Forelimb muscle (tissue), 1 donor: ENCODE data around the gene SLC32A1. TPM values are rescaled to one million over a fixed set of nuclear protein-coding genes. Genes with fewer than 3 reads are reported as not detected.

Source experiments
- DNase-seq: peaks from one replicate; pipeline ENCODE4 v3.0.0-alpha.2; 2013; ENCODE audit warnings: low read depth
- polyA plus RNA-seq: library from polyadenylated mRNA; unstranded; fragments of 120-200 nt; gene quantifications from one replicate; pipeline ENCODE4 v1.2.1, GENCODE V29; 2013; ENCODE audit not compliant: insufficient read length

The SLC32A1 gene
- polyA plus RNA-seq, 1 donor = not detected

DNA sequence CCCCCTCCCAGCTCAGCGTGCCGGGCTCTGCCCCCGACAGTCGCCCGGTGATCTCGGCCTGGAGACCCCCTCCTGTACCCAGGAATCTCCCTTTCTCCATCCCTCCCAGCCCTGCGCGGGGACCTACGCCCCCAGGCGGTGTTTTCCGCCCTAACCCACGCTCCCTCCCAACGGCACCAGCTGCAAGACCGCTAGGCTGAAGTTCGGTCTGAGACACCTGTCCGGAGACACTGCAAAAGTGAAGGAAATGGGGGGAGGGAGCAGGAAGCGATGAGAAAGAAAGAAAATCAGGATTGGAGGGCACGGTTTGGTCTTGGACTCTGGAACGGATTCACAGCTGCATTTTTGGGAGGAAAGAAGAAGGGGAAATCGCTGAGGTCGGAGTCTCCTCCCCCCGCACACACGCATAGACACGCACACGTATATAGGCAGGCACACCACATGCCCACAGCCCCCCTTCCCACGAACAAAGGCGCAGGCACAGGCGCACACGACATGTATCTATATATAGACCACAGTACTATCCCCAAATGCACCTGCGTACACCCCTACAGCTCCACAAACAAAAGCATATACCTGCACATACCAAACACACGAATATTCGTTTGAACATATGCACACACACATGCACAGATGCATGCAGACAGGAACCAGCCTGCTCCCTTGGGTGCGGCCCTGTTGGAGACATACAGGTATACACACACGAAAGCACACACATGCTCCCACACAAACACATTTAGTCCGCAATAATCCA, 1.0 kb downstream of the SLC32A1 start:
- DNase-seq = no peak

DNA sequence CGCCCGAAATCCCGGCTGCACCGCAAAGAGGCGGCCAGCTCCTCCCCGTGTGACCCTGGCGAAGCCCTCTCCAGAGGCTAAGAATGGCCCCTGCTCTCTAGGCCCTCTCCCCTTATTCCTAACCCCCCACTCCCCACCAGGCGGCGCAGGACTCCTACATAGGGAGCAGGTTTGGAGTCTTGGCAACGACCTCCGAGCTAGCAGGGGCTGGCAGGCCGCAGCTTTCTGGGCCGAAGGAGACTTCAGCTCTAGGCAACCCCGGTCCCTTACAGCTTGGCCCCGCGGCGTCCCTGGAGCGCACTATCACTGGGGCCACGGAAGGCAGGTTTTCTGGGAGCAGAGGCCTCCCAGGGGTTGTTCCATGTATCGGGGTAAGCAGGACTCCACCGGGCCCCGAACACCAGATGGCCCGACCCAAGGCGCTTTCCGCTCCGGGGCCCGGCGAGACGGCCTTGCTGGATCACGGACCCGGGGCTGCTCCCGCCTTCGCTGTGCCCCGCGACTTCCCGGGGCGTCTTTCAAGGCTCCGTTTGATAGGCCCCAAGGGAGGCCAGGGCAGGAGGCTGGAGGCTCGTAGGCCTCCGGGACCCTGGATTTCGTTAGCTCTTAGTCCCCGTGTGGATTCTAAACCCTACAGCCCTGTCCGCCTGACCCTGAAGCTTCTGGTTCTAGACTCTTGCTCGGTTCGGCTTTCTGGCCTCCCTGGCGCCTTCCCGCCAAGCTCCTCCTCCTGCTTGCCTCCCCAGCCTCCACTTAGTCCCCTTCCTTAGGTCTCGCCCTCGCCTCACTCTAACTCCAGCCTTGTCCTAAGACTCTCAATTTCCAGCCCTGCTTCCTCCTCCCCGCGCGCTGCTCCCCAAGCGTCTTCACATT, 1.9 kb downstream of the SLC32A1 start:
- no peak for DNase-seq

DNA sequence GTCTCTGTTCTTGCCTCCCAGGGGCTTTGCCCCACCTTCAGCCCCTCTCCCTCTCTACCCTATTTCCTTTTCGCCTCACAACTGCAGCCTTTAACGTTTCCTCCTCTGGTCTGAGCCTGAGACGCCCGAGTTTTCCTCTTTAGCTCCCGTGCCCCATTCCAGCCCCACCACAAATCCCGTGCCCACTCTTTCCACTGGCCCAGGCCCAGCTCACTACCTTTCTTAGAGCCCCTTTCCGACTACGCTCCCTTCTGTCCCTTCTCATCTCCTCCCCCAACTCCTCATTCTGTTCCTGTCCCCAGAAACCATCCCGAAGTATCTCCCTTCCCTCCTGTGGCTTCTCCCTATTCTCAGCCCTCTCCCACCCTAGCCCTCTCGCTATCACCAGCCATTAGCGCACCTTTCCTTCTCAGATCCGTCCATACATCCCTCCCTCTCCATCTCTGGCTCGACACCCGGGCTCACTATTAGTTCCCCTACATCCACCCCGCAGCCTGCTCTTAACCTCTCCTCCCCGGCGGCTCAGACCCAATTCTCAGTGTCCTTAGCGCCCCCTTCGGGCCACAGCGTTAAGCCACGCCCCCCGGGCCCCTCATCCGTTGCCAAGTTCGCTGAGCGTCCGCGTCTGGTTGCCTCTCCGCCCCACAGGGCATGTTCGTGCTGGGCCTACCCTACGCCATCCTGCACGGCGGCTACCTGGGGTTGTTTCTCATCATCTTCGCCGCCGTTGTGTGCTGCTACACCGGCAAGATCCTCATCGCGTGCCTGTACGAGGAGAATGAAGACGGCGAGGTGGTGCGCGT, 2.7 kb downstream of the SLC32A1 start:
- DNase-seq = no peak

DNA sequence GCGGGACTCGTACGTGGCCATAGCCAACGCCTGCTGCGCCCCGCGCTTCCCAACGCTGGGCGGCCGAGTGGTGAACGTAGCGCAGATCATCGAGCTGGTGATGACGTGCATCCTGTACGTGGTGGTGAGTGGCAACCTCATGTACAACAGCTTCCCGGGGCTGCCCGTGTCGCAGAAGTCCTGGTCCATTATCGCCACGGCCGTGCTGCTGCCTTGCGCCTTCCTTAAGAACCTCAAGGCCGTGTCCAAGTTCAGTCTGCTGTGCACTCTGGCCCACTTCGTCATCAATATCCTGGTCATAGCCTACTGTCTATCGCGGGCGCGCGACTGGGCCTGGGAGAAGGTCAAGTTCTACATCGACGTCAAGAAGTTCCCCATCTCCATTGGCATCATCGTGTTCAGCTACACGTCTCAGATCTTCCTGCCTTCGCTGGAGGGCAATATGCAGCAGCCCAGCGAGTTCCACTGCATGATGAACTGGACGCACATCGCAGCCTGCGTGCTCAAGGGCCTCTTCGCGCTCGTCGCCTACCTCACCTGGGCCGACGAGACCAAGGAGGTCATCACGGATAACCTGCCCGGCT, 3.4 kb downstream of the SLC32A1 start:
- DNase-seq = no peak

DNA sequence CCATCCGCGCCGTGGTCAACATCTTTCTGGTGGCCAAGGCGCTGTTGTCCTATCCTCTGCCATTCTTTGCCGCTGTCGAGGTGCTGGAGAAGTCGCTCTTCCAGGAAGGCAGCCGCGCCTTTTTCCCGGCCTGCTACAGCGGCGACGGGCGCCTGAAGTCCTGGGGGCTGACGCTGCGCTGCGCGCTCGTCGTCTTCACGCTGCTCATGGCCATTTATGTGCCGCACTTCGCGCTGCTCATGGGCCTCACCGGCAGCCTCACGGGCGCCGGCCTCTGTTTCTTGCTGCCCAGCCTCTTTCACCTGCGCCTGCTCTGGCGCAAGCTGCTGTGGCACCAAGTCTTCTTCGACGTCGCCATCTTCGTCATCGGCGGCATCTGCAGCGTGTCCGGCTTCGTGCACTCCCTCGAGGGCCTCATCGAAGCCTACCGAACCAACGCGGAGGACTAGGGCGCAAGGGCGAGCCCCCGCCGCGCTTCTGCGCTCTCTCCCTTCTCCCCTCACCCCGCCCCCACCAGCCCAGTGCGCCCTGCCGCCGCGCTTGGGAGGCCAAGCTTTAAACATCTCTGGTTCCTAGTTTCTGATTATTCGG, 4.0 kb downstream of the SLC32A1 start:
- no peak for DNase-seq

DNA sequence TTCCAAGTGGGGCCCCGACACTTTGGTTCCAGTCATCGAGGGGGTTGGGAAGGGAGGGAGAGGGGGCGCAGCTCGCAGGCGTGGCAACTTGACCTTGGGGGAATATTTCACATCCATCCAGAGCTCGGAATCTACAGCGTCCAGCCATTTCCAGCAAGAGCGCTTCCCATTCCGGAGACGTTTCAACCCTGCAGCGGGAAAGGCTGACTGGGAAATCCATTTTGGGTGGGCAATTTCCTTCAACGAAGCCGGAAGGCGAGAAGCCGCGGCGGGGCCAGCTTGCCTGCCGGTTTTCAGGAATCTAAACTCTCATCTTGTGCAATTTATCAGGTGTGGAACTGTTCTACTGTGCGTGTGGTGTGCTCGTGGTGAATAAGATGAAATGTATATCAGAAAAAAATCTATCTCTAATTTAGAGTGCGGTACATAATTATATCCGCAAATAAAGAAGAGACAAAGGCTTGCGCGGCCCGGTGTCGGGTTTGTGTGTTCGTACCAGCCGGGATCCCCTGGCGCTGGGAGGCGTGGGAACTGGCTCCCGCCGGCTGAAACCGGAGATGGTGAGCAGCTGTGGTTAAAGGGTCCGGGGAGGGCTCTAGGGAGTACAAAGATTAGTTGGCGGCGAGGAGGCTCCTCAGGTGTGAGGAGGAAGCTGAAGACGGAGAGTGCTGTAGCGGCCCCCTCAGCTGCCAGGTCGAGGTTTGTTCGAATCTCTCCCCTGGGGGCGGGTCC, 4.8 kb downstream of the SLC32A1 start:
- no peak for DNase-seq

DNA sequence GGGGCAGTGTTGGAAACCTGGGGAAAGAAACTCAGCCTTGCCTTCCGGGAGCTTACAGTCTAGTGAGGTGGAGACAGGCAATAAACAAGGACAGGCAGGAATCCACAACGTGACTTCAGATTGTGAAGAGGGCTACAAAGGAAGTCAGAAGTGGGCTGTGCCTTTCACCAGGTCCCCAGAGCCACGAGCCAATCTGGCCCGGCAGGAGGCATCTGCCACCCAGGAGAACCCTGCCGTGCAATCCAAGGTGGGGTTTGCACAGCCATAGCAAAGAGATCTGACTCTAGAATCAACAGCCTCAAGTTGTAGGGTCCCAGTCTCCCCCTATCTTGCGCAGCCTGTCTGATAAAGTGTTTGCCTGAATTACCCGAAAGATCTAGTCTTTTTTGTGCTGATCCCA, 5.5 kb downstream of the SLC32A1 start:
- DNase-seq = no peak

DNA sequence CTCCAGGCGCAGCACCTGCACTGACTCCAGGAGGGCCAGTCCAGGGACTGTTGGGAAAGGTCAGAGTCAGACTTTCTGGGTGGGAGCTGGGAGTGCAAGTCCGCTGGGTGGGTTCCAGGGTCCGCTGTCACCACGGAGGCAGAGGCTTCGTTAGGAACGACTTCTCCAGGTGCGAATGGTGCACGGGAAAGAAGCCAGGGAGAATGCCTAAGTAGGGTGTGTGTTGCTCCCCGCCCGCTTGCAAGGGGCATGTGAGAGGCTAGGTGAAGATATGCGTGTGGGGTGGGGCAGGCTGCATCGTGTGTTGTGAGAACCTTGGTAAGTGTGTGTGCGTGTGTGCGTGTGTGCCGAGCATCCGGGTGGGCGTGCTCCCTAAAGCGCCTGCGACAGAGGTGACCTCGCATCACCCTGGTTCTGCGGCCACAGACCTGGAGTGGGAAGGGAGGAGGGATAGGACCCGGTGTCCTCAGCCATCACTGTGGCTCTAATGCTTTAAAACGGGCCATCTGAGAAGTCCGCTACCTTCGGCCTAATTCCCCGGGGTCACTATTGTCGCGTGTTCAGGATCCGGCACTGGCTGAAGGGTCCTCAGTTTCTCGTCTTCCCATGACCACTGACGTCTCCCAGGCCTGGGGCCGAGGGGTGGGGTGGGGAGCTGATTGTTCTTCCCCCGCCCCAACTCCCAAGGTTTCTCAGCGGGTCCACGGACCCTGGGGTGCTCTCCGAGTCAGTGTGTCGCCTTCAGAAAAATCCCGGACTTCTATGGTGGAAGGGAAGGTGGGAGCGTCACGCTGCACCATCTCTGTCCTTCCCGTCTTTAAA, 6.1 kb downstream of the SLC32A1 start:
- DNase-seq = no peak

DNA sequence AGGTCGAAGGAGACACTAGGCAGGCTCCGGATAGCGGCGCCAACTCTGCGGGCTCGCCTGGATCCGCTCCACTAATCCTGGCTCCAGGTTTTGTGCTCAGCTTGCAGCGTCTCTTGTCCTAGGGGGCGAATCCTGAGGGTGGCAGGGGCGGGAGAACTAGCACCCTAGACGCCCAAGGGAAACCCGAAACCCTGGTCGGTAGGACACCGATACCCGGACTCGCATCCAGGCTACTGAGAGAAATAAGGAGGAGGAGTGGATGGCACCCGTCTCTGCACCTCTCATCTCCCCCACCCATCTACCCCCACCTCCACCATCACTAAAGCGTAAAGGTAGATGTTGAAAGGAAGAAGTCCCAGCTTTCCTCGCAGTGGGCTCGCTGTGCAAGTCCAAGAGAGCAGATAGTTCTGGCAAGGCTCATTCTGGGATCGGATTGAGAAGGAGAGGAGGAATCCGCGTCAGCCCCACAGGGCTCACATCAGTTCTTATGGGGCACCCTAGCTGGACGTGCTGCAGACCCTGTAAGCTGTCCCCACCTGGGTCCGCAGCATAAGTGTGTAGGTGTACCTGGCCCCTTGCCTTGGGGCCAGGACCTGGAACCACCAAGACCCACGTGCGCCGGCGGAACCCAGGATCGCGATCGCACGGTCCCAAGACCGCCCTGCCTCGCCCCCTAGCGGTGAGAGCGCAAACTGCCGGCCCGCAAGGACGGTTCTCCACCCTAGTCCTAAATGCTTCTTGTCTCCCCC, 6.9 kb downstream of the SLC32A1 start:
- no peak for DNase-seq

DNA sequence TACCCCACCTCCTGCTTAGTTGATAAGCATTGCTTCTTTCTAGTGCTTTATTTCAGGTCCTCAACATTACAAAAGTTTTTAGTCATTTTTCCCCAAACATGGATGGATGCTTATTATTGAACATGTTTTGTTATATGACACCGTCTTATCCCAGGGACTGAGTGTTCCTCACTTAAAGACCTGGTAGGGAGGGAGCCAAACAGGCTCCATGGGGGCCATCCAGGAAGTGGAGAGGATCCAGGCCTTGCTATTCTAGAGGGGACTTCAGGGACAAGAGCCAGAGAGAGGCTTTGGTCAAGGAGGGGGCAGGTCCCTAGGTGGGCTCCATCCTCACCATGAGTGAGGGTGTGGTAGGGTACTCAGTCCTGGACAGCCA, 7.4 kb downstream of the SLC32A1 start:
- DNase-seq = no peak

DNA sequence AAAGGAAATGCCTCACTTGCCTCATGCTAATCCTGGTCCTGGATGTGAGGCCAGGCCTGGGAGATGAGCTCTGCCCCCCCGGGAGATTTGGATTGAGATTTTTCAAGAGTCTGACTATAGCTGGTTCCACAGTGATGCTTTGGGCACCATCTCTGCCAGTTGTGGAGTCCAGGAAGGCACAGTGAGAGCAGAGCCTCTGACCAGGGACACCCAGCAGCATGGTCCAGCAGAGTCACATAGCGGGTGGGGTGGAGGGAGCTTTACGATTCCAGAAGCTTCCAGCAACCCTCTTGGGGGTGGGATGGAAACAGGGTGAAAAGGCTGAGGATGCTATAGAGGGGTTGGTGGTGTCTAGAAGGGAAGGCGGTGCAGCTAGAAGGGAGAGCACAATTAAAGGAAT, 8.7 kb downstream of the SLC32A1 start:
- DNase-seq = no peak

DNA sequence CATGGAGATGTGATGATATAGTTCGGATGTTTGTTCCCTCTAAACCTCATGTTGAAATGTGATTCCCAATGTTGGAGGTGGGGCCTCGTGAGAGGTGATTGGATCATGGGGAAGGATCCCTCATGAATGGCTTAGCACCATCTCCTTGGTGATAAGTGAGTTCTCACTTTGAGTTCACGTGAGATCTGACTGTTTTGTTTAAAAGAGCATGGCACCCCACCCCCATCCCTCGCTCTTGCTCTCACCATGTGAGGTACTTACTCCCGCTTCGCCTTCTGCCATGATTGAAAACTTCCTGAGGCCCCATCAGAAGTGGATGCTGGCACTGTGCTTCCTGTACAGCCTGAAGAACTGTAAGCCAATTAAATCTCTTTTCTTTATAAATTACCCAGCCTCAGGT, 10.9 kb downstream of the SLC32A1 start:
- DNase-seq = no peak

DNA sequence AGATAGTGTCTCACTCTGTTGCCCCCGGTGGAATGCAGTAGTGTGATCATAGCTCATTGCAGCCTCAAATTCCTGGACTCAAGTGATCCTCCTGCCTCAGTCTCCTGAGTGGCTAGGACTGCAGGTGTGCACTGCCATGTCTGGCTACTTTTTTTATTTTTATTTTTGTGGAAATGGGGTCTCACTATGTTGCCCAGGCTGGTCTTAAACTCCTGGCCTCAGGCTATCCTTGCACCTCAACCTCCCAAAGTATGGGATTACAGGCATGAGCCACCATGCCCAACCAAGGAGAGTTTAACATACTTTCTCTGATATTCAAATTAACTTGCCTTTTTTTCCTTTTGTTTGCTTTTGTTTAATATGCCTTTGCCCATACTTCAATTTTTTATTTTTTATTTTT, 13.6 kb downstream of the SLC32A1 start:
- DNase-seq = no peak

DNA sequence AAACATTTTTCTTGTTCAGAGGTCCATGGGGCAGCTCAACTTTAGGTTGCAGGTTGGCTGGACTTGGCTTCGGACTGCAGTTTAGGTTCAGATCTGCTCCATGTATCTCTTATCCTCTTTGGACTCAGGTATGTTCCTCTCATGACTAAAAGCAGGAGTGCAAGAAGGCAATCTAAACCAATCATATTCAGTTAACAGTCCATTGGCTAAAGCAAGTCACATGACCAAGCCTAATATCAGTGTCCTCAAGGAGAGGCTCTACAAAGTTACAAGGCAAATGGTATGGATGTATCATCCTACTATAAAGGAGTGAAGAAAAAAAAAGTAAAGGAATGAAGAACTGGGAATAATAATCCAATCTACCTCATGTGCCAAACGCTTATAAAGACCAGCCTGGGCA, 21.5 kb downstream of the SLC32A1 start:
- DNase-seq = no peak

DNA sequence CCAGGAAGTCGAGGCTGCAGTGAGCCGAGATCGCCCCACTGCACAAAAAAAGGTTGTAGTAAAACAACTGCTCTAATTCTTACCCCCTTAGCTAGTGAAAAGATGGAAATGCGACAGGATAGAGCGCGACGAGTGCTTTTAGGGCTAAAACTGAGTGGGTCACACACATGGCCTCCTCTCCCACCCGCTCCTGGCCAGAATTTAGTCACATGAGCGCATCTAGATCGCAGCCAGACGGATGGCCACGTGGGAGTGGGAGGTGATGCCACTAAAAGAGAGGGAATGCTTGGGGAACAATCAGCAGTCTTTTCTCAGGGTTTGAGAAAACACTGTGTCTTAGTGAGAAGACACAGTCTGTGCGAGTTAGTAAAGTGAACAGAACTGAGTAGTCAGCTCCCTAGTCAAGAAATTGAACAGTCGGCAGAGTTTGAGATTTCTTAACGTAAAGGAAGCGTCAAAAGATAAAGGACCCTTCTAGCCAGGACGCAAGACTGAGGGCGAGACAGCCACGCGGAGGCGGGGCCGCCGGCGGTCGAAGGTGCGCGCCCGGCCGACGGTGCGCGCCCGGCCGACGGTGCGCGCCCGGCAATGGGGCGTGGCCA, 23.3 kb downstream of the SLC32A1 start:
- no peak for DNase-seq

DNA sequence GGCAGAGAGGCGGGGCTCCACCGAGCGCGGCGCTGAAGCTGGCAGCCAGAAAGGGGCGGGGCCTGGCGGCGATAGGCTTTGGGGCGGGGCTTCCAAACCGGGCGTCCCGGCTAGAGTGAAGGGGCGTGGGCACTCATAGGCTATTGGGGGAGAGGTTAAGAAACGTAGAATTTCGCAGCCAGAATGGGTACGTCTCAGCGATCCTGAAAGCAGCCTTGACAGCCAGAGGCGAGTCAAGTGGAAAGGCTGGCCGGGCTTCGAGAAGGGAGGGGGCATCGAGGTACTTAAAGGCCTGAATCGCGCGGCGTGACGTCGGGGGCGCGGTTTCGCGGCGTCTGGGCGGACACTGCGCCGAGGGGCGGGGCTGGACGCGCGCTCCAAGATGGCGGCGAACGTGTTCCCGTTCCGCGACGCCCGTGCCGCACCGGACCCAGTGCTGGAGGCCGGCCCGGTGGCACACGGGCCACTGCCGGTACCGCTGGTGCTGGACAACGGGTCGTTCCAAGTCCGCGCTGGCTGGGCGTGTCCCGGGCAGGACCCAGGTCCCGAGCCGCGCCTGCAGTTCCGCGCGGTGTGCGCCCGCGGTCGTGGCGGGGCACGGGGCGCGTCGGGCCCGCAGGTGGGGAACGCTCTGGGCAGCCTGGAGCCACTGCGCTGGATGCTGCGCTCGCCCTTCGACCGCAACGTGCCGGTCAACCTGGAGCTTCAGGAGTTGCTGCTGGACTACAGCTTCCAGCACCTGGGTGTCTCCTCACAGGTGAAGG, 24.0 kb downstream of the SLC32A1 start, which contains the start of gene ACTR5:
ACTR5 (plus strand) TSS at position 364 of the 764 bp plus-strand sequence; CDS start at position 383, 19 bp downstream.
- peak; percentile 48 for DNase-seq

DNA sequence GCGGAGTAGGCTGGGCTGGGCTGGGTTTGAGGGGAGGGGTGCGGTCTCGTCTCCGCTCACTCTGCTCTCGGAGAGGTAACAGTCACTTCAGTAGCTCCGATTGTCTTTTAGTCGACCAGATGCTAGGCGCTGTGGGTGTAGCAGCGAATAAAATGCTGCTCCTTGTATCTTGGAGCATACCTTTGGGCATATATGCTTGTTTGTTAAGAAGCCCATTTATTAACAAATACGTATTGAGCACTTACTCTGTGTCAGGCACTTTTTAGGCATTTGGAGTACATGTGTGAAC, 24.5 kb downstream of the SLC32A1 start:
- DNase-seq = no peak

DNA sequence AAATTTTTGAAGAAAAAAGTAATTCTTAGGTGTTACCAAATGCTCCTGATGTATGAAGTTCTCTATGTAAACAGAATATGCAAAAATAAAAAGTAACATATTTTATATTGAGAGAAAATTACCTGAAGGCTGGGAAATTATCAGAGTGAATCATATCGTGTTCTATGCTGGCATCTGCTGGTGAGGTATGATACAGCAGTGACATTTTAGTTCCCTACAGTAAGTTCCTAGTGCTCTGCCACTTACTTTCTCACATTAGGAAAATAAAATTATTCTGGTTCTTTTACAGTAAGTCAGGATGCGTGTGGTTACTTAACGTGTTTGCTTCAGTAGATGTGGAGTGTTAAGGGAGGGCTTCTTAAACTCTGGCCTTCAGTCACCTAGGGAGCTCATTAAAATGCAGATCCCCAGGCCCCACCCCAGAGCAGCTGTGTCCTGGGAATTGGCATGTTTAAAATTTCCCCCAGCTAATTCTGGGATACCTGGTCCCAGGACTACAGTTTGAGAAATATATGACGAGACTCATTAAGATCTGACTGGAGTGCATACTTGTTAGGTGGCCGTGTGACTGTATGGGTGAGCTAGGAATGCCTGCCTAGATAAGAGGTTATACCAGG, 27.2 kb downstream of the SLC32A1 start:
- DNase-seq = no peak
